Activated T-helper 2 cell treated with anti-CD3 and anti-CD28 coated beads, Interferon-gamma antibody, Interleukin-2, Interleukin-4, amounts not matched to agents 10 μg/mL and 5 μg/mL and 100 μg/mL, durations not matched to agents 14 hours and 24 hours and 36 hours (primary cell): Measurements from ENCODE around the gene TMEM101. TPM values are rescaled to one million over a fixed set of nuclear protein-coding genes. Genes with fewer than 3 reads are reported as not detected.

ENCODE experiments used
- DNase-seq: peaks from one replicate; pipeline ENCODE4 v3.0.0; 2021; ENCODE audit warnings: low spot score
- H3K27ac Mint-ChIP-seq: one replicate; pipeline ENCODE4 v1.8.0; 2021; ENCODE audit warnings: mixed read lengths
- H3K27me3 Mint-ChIP-seq: one replicate; pipeline ENCODE4 v1.8.0; 2021; ENCODE audit warnings: low read depth, mixed read lengths
- H3K36me3 Mint-ChIP-seq: one replicate; pipeline ENCODE4 v1.8.0; 2021; ENCODE audit warnings: low read depth, mixed read lengths
- H3K4me1 Mint-ChIP-seq: one replicate; pipeline ENCODE4 v1.8.0; 2021; ENCODE audit warnings: low read depth, mixed read lengths
- H3K4me3 Mint-ChIP-seq: one replicate; pipeline ENCODE4 v1.8.0; 2021; ENCODE audit warnings: low read depth, mild to moderate bottlenecking, moderate library complexity, mixed read lengths
- H3K9me3 Mint-ChIP-seq: one replicate; pipeline ENCODE4 v1.8.0; 2021; ENCODE audit warnings: mixed read lengths
- intact Hi-C: fragments of 100-400 bp; cut with micrococcal nuclease; formaldehyde crosslinking; loops from one replicate; pipeline ENCODE4 v1.15.1; 2023
- total RNA-seq: library from RNA; stranded (reverse); gene quantifications from 2 replicates; pipeline ENCODE4 v1.2.3, GENCODE V29; 2022

TMEM101 gene
- total RNA-seq, 1 donor from 2014 or later: 29.5 TPM

GRCh38 chr17:44012874-44013273 lies 1.9 kb downstream of the TMEM101 start:
- H3K36me3 Mint-ChIP-seq: peaks cover 19% of the 10 kb centered on the region
- no peak overlapping the region for H3K27ac Mint-ChIP-seq
- H3K27me3 Mint-ChIP-seq: no peaks in the 10 kb centered on the region
- H3K4me1 Mint-ChIP-seq: peaks cover 16% of the 10 kb centered on the region
- H3K4me3 Mint-ChIP-seq: peak overlapping the region; percentile 64
- H3K9me3 Mint-ChIP-seq: no peaks in the 10 kb centered on the region
- no peak for DNase-seq
- intact Hi-C loops: no loop called here

GRCh38 chr17:44012391-44012790 lies 2.4 kb downstream of the TMEM101 start:
- Mint-ChIP-seq H3K36me3 (peaks cover 19% of the 10 kb centered on the region), H3K27ac (no peak overlapping the region), H3K4me3 (no peak overlapping the region), H3K9me3 (no peaks in the 10 kb centered on the region), H3K4me1 (peaks cover 18% of the 10 kb centered on the region), H3K27me3 (no peaks in the 10 kb centered on the region)
- no peak for DNase-seq
- intact Hi-C loops: no loop called here

GRCh38 chr17:44011876-44012275 lies 2.9 kb downstream of the TMEM101 start:
- no peak for DNase-seq
- H3K27ac Mint-ChIP-seq: no peak overlapping the region
- intact Hi-C loops: no loop called here
- no peaks in the 10 kb centered on the region for H3K9me3 Mint-ChIP-seq
- no peak overlapping the region for H3K4me3 Mint-ChIP-seq
- H3K36me3 Mint-ChIP-seq: peaks cover 19% of the 10 kb centered on the region
- peaks cover 18% of the 10 kb centered on the region for H3K4me1 Mint-ChIP-seq
- peaks cover under 1% of the 10 kb centered on the region for H3K27me3 Mint-ChIP-seq

GRCh38 chr17:44010966-44011647 lies 3.7 kb downstream of the TMEM101 start:
- Mint-ChIP-seq H3K27ac (no peak overlapping the region), H3K4me3 (no peak overlapping the region), H3K36me3 (peaks cover 22% of the 10 kb centered on the region), H3K4me1 (peaks cover 22% of the 10 kb centered on the region), H3K9me3 (no peaks in the 10 kb centered on the region), H3K27me3 (peaks cover 6% of the 10 kb centered on the region)
- intact Hi-C loops: no loop called here
- DNase-seq: no peak

GRCh38 chr17:44008205-44008909 lies 6.4 kb downstream of the TMEM101 start:
- peaks cover 20% of the 10 kb centered on the region for H3K27me3 Mint-ChIP-seq
- H3K27ac Mint-ChIP-seq: no peak overlapping the region
- peak overlapping the region; percentile 81 for H3K4me3 Mint-ChIP-seq
- no peak for DNase-seq
- peaks cover 15% of the 10 kb centered on the region for H3K4me1 Mint-ChIP-seq
- peaks cover 20% of the 10 kb centered on the region for H3K36me3 Mint-ChIP-seq
- intact Hi-C loops: loop anchor here (5.0 kb wide), 1 partner anchor 314 kb away; the partner anchor contains the start of gene SLC25A39
- no peaks in the 10 kb centered on the region for H3K9me3 Mint-ChIP-seq

- H3K4me1 Mint-ChIP-seq: peaks cover 13% of the 10 kb centered on the region
- H3K27ac Mint-ChIP-seq: no peak overlapping the region
- H3K4me3 Mint-ChIP-seq: peak overlapping the region; percentile 81
- H3K9me3 Mint-ChIP-seq: no peaks in the 10 kb centered on the region
- H3K27me3 Mint-ChIP-seq: peaks cover 20% of the 10 kb centered on the region
- no peak for DNase-seq
- peaks cover 20% of the 10 kb centered on the region for H3K36me3 Mint-ChIP-seq
- intact Hi-C loops: loop anchor here (2.0 to 5.0 kb wide), 2 partner anchors 63 to 315 kb away; partner anchors contain the start of genes G6PC3 and SLC25A39
Measured at GRCh38 chr17:44007346-44008204, 7.2 kb downstream of the TMEM101 start.

- Mint-ChIP-seq H3K4me1 (peaks cover 13% of the 10 kb centered on the region), H3K4me3 (peak overlapping the region; percentile 81), H3K27me3 (peaks cover 21% of the 10 kb centered on the region), H3K36me3 (peaks cover 20% of the 10 kb centered on the region), H3K27ac (peak overlapping the region; percentile 33), H3K9me3 (no peaks in the 10 kb centered on the region)
- peak; percentile 87 for DNase-seq
- intact Hi-C loops: loop anchor here (1.0 to 5.0 kb wide), 3 partner anchors 8 to 316 kb away; partner anchors contain the start of genes G6PC3, SLC25A39 and TMEM101
Measured at GRCh38 chr17:44006598-44007345, 8.0 kb downstream of the TMEM101 start.

- Mint-ChIP-seq H3K4me3 (peak overlapping the region; percentile 81), H3K36me3 (peaks cover 17% of the 10 kb centered on the region), H3K9me3 (no peaks in the 10 kb centered on the region), H3K27ac (peak overlapping the region; percentile 33), H3K4me1 (peaks cover 13% of the 10 kb centered on the region), H3K27me3 (peaks cover 24% of the 10 kb centered on the region)
- DNase-seq: no peak
- intact Hi-C loops: loop anchor here (1.0 to 5.0 kb wide), 3 partner anchors 8 to 316 kb away; partner anchors contain the start of genes G6PC3, SLC25A39 and TMEM101
Measured at GRCh38 chr17:44006272-44006597, 8.5 kb downstream of the TMEM101 start.

- Mint-ChIP-seq H3K36me3 (peaks cover 16% of the 10 kb centered on the region), H3K9me3 (no peaks in the 10 kb centered on the region), H3K27ac (peak overlapping the region; percentile 33), H3K4me1 (peaks cover 13% of the 10 kb centered on the region), H3K27me3 (peaks cover 24% of the 10 kb centered on the region), H3K4me3 (peak overlapping the region; percentile 81)
- DNase-seq: no peak
- intact Hi-C loops: loop anchor here (1.0 to 5.0 kb wide), 3 partner anchors 9 to 317 kb away; partner anchors contain the start of genes G6PC3, SLC25A39 and TMEM101
Measured at GRCh38 chr17:44005527-44006271, 9.1 kb downstream of the TMEM101 start.

GRCh38 chr17:44004761-44005526 lies 9.8 kb downstream of the TMEM101 start:
- intact Hi-C loops: loop anchor here (5.0 kb wide), 1 partner anchor 317 kb away; the partner anchor contains the start of gene SLC25A39
- Mint-ChIP-seq H3K4me1 (peaks cover 13% of the 10 kb centered on the region), H3K4me3 (no peak overlapping the region), H3K27ac (no peak overlapping the region), H3K9me3 (no peaks in the 10 kb centered on the region), H3K27me3 (peaks cover 24% of the 10 kb centered on the region), H3K36me3 (peaks cover 13% of the 10 kb centered on the region)
- DNase-seq: no peak
